ENCODE results near the gene ZNF761.
"Not testable (repeated sequence)": the region's sequence is repeated elsewhere in the genome, so short reads cannot be mapped to it uniquely, and the experiment has no call there.

DNA sequence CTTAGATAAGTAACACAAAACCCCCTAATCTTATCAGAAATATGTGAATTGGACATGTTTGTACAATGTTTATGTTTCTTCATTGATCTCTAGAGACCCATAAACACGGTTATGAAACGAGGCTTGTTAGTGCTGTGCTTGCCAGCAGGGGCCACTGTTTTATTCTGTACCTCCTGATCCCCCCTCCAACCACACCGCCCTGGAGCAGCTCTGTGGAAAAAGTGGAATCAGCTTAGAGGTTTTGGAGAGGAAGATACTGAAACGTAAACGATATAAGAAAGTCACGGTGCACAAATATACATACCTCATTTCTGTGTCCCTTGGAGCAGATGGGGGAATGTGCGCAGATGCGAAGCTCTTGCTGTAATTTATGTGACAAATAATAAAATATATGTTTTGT is 8.1 kb upstream of the ZNF761 start:
- TF ChIP-seq, protein P1, sequence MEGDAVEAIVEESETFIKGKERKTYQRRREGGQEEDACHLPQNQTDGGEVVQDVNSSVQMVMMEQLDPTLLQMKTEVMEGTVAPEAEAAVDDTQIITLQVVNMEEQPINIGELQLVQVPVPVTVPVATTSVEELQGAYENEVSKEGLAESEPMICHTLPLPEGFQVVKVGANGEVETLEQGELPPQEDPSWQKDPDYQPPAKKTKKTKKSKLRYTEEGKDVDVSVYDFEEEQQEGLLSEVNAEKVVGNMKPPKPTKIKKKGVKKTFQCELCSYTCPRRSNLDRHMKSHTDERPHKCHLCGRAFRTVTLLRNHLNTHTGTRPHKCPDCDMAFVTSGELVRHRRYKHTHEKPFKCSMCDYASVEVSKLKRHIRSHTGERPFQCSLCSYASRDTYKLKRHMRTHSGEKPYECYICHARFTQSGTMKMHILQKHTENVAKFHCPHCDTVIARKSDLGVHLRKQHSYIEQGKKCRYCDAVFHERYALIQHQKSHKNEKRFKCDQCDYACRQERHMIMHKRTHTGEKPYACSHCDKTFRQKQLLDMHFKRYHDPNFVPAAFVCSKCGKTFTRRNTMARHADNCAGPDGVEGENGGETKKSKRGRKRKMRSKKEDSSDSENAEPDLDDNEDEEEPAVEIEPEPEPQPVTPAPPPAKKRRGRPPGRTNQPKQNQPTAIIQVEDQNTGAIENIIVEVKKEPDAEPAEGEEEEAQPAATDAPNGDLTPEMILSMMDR (conservative IDR thresholded peaks at IDR 0.05) = not testable (repeated sequence)
- not testable (repeated sequence) for TF ChIP-seq EZH2 (IDR thresholded peaks at IDR 0.05; ENCODE audit: low read depth)

Measured in PC-9 (cell line).